ENCODE measurements around the gene ALDH3B2. TPM values are rescaled to one million over a fixed set of nuclear protein-coding genes. Genes with fewer than 3 reads are reported as not detected.
"Not testable (repeated sequence)": the region's sequence is repeated elsewhere in the genome, so short reads cannot be mapped to it uniquely, and the experiment has no call there.

Gene ALDH3B2
- total RNA-seq, 8 experiments from 2014 or later: 0.08 to 0.57 (median 0.15) TPM; not detected in 4

GRCh38 chr11:67627441-67627811 lies 47.0 kb downstream of the ALDH3B2 start:
- in situ Hi-C loops (cut with MboI; ENCODE audit: low pct_unique_long_range_greater_than_20kb in 2 of 9, low sequenced_read_pairs in 9 of 9, unreplicated experiment in 9 of 9): loop anchor here in 1 of 9 experiments (25.0 kb wide), 1 partner anchor 160 kb away; no protein-coding TSS in a partner anchor
- peaks cover 14 to 35% of the 10 kb centered on the region in 2 donors for H3K4me1 ChIP-seq (replicated peaks in 1 of 2)
- H3K27ac ChIP-seq: peak overlapping the region in 1 of 2 donors; percentile 47
- no peak for ATAC-seq (replicated peaks in 6 of 8)
- 60 to 97% (median 77%) methylated on average over 1 to 5 of the region's 6 CpGs; no CpG with 5 or more reads in 4 of the 10 experiments for WGBS, 10 experiments
- no peak overlapping the region for H3K4me3 ChIP-seq

- no peak for ATAC-seq (replicated peaks in 6 of 8)
- Histone ChIP-seq H3K4me1 (replicated peaks in 1 of 2) (peaks cover 14 to 39% of the 10 kb centered on the region in 2 donors), H3K4me3 (no peak overlapping the region), H3K27ac (peak overlapping the region in 1 of 2 donors; percentile 47)
- WGBS, 10 experiments: 17 to 100% (median 81%) methylated on average over 1 to 7 of the region's 10 CpGs; no CpG with 5 or more reads in 5 of the 10 experiments
- in situ Hi-C loops (cut with MboI; ENCODE audit: low pct_unique_long_range_greater_than_20kb in 2 of 9, low sequenced_read_pairs in 9 of 9, unreplicated experiment in 9 of 9): loop anchor here in 1 of 9 experiments (25.0 kb wide), 1 partner anchor 160 kb away; no protein-coding TSS in a partner anchor
Measured at GRCh38 chr11:67626970-67627369, 47.5 kb downstream of the ALDH3B2 start.

- peaks cover 10 to 34% of the 10 kb centered on the region in 2 donors for H3K4me1 ChIP-seq (replicated peaks in 1 of 2)
- H3K4me3 ChIP-seq; ATAC-seq (replicated peaks in 6 of 8): not testable (repeated sequence)
- 80 to 100% (median 89%) methylated on average over 1 to 4 of the region's 10 CpGs; no CpG with 5 or more reads in 5 of the 10 experiments for WGBS, 10 experiments
- in situ Hi-C loops (cut with MboI; ENCODE audit: low pct_unique_long_range_greater_than_20kb in 2 of 9, low sequenced_read_pairs in 9 of 9, unreplicated experiment in 9 of 9): loop anchor here in 1 of 9 experiments (25.0 kb wide), 1 partner anchor 161 kb away; no protein-coding TSS in a partner anchor
- peak overlapping the region in 1 of 2 donors; percentile 47 for H3K27ac ChIP-seq
Measured at GRCh38 chr11:67626131-67626833, 48.1 kb downstream of the ALDH3B2 start.

- ATAC-seq (replicated peaks in 6 of 8); H3K4me3 ChIP-seq; H3K27ac ChIP-seq; in situ Hi-C loops (cut with MboI; ENCODE audit: low pct_unique_long_range_greater_than_20kb in 2 of 9, low sequenced_read_pairs in 9 of 9, unreplicated experiment in 9 of 9): not testable (repeated sequence)
- peaks cover 4 to 30% of the 10 kb centered on the region in 2 donors for H3K4me1 ChIP-seq (replicated peaks in 1 of 2)
- no CpG with 5 or more reads among the region's 1 CpG for WGBS, 10 experiments
Measured at GRCh38 chr11:67623795-67624194, 50.6 kb downstream of the ALDH3B2 start.

GRCh38 chr11:67622905-67623304 lies 51.5 kb downstream of the ALDH3B2 start:
- Histone ChIP-seq H3K4me3 (peak overlapping the region in 3 of 5 donors; percentile 34 to 47 (median 41)), H3K4me1 (replicated peaks in 1 of 2) (peaks cover 4 to 30% of the 10 kb centered on the region in 2 donors)
- WGBS, 10 experiments: 60% methylated on average over 1 of the region's 7 CpGs; no CpG with 5 or more reads in 9 of the 10 experiments
- ATAC-seq (replicated peaks in 6 of 8); in situ Hi-C loops (cut with MboI; ENCODE audit: low pct_unique_long_range_greater_than_20kb in 2 of 9, low sequenced_read_pairs in 9 of 9, unreplicated experiment in 9 of 9); H3K27ac ChIP-seq: not testable (repeated sequence)

GRCh38 chr11:67621928-67622327 lies 52.5 kb downstream of the ALDH3B2 start:
- WGBS, 10 experiments: 0 to 40% (median 0%) methylated on average over 1 of the region's 3 CpGs; no CpG with 5 or more reads in 7 of the 10 experiments
- Histone ChIP-seq H3K4me3 (peak overlapping the region; percentile 34 to 47 (median 42)), H3K4me1 (replicated peaks in 1 of 2) (peaks cover 3 to 23% of the 10 kb centered on the region in 2 donors)
- in situ Hi-C loops (cut with MboI; ENCODE audit: low pct_unique_long_range_greater_than_20kb in 2 of 9, low sequenced_read_pairs in 9 of 9, unreplicated experiment in 9 of 9); H3K27ac ChIP-seq; ATAC-seq (replicated peaks in 6 of 8): not testable (repeated sequence)

GRCh38 chr11:67620621-67621020 lies 53.8 kb downstream of the ALDH3B2 start:
- in situ Hi-C loops (cut with MboI; ENCODE audit: low pct_unique_long_range_greater_than_20kb in 2 of 9, low sequenced_read_pairs in 9 of 9, unreplicated experiment in 9 of 9); H3K27ac ChIP-seq: not testable (repeated sequence)
- Histone ChIP-seq H3K4me1 (replicated peaks in 1 of 2) (peaks cover 0 to 19% of the 10 kb centered on the region in 2 donors), H3K4me3 (peak overlapping the region; percentile 41 to 55 (median 45))
- WGBS, 10 experiments: 0 to 60% (median 0%) methylated on average over 1 to 11 of the region's 13 CpGs; no CpG with 5 or more reads in 6 of the 10 experiments
- peak in 3 of 8 experiments; percentile 53 to 71 (median 64) for ATAC-seq (replicated peaks in 6 of 8)

GRCh38 chr11:67619683-67620618 lies 54.5 kb downstream of the ALDH3B2 start:
- in situ Hi-C loops (cut with MboI; ENCODE audit: low pct_unique_long_range_greater_than_20kb in 2 of 9, low sequenced_read_pairs in 9 of 9, unreplicated experiment in 9 of 9): not testable (repeated sequence)
- Histone ChIP-seq H3K4me3 (peak overlapping the region; percentile 41 to 55 (median 45)), H3K4me1 (replicated peaks in 1 of 2) (peaks cover 0 to 19% of the 10 kb centered on the region in 2 donors), H3K27ac (peak overlapping the region in 1 of 2 donors; percentile 19)
- ATAC-seq (replicated peaks in 6 of 8): peak in 5 of 8 experiments; percentile 51 to 64 (median 57)
- 0 to 87% (median 21%) methylated on average over 2 to 6 of the region's 33 CpGs; no CpG with 5 or more reads in 3 of the 10 experiments for WGBS, 10 experiments

GRCh38 chr11:67618901-67619659 lies 55.3 kb downstream of the ALDH3B2 start:
- no CpG with 5 or more reads among the region's 40 CpGs for WGBS, 10 experiments
- in situ Hi-C loops (cut with MboI; ENCODE audit: low pct_unique_long_range_greater_than_20kb in 2 of 9, low sequenced_read_pairs in 9 of 9, unreplicated experiment in 9 of 9); ATAC-seq (replicated peaks in 6 of 8); H3K27ac ChIP-seq: not testable (repeated sequence)
- Histone ChIP-seq H3K4me1 (replicated peaks in 1 of 2) (peaks cover 0 to 19% of the 10 kb centered on the region in 2 donors), H3K4me3 (peak overlapping the region in 1 of 5 donors; percentile 55)

GRCh38 chr11:67617243-67617953 lies 57.0 kb downstream of the ALDH3B2 start:
- Histone ChIP-seq H3K4me1 (replicated peaks in 1 of 2) (peaks cover 0 to 6% of the 10 kb centered on the region in 2 donors), H3K27ac (no peak overlapping the region), H3K4me3 (no peak overlapping the region)
- in situ Hi-C loops (cut with MboI; ENCODE audit: low pct_unique_long_range_greater_than_20kb in 2 of 9, low sequenced_read_pairs in 9 of 9, unreplicated experiment in 9 of 9): no loop called here
- no peak for ATAC-seq (replicated peaks in 6 of 8)
- WGBS, 10 experiments: 38 to 89% (median 80%) methylated on average over 1 to 6 of the region's 7 CpGs; no CpG with 5 or more reads in 3 of the 10 experiments

- Histone ChIP-seq H3K27ac (no peak overlapping the region), H3K4me3 (no peak overlapping the region), H3K4me1 (replicated peaks in 1 of 2) (peaks cover 0 to 2% of the 10 kb centered on the region in 2 donors)
- WGBS, 10 experiments: 20 to 67% (median 40%) methylated on average over 1 to 4 of the region's 11 CpGs; no CpG with 5 or more reads in 6 of the 10 experiments
- in situ Hi-C loops (cut with MboI; ENCODE audit: low pct_unique_long_range_greater_than_20kb in 2 of 9, low sequenced_read_pairs in 9 of 9, unreplicated experiment in 9 of 9): no loop called here
- no peak for ATAC-seq (replicated peaks in 6 of 8)
Measured at GRCh38 chr11:67616431-67617242, 57.8 kb downstream of the ALDH3B2 start.
